AG10803 (cell line): ENCODE results near the gene PSMB7.

ENCODE experiments used
- DNase-seq: peaks from one replicate; pipeline ENCODE4 v3.0.0; 2010; ENCODE audit warnings: low read depth
- H3K4me3 ChIP-seq: 2 replicates; pipeline ENCODE4 v1.5.1; 2011; ENCODE audit warnings: mild to moderate bottlenecking, low read length, control low read depth
- TF ChIP-seq, protein P1 (sequence below): conservative IDR thresholded peaks from 2 replicates; pipeline ENCODE4 v1.5.1; 2011; ENCODE audit warnings: mild to moderate bottlenecking, low read length, control low read depth, inconsistent platforms

The PSMB7 gene

DNA sequence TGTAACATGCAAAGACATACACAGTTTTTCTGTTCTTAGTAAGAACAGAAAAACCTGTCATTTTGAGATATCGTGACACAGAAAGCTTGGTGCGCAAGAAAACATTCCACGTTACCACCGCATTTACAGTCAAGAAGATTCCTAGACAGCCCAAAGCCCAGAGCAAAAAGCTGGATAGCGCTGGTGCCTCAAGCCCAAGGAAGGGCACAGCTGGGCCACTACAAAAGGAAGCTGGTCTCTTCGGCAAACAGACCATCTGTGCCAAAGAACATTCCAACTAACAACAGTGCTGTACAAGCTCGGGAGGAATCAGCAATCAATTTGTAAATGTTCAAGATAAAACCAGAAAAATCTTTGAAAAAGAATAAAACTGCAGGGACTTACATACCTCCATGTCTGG is 31.0 kb downstream of the PSMB7 start:
- H3K4me3 ChIP-seq, result no peak overlapping the region
- TF ChIP-seq, protein P1, sequence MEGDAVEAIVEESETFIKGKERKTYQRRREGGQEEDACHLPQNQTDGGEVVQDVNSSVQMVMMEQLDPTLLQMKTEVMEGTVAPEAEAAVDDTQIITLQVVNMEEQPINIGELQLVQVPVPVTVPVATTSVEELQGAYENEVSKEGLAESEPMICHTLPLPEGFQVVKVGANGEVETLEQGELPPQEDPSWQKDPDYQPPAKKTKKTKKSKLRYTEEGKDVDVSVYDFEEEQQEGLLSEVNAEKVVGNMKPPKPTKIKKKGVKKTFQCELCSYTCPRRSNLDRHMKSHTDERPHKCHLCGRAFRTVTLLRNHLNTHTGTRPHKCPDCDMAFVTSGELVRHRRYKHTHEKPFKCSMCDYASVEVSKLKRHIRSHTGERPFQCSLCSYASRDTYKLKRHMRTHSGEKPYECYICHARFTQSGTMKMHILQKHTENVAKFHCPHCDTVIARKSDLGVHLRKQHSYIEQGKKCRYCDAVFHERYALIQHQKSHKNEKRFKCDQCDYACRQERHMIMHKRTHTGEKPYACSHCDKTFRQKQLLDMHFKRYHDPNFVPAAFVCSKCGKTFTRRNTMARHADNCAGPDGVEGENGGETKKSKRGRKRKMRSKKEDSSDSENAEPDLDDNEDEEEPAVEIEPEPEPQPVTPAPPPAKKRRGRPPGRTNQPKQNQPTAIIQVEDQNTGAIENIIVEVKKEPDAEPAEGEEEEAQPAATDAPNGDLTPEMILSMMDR, result no peak
- no peak for DNase-seq

DNA sequence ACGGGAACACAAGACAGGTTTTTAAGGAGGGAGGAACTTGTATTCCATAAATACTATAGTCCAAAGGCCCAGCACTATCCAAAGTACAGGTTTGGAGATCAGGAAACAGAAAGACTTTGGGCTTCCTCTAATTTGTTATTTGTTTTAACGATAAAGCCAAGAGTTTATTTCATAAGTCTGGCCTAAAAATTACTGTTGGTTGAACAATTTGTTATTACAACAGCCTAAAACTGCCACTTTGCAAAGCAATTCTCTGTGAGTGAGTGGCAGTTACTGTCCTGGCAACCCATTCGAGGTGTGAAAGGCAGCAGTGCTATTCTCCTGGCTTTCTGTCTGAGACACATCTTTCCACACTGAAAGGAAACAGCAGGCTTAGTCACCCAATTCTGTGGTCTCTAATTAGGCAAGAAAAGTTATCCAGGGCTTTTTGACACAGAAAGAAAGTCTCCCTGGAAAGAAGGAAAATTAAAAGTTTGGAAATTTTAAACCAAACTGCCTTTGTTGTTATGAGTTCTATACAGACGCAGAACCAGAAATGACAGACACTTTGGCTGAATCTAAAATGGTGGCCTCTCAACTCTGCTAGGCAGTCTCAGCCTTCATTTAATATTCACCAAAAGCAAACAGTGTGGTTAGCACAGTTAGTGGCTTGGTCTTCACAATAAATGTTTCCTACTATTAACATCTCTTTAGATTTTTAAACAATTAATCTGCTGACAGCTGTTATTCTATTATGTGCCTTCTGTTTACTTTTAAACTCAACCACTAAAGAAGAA is 33.9 kb downstream of the PSMB7 start:
- H3K4me3 ChIP-seq, result no peak overlapping the region
- DNase-seq, result peak; percentile 72
- TF ChIP-seq, protein P1, result no peak

DNA sequence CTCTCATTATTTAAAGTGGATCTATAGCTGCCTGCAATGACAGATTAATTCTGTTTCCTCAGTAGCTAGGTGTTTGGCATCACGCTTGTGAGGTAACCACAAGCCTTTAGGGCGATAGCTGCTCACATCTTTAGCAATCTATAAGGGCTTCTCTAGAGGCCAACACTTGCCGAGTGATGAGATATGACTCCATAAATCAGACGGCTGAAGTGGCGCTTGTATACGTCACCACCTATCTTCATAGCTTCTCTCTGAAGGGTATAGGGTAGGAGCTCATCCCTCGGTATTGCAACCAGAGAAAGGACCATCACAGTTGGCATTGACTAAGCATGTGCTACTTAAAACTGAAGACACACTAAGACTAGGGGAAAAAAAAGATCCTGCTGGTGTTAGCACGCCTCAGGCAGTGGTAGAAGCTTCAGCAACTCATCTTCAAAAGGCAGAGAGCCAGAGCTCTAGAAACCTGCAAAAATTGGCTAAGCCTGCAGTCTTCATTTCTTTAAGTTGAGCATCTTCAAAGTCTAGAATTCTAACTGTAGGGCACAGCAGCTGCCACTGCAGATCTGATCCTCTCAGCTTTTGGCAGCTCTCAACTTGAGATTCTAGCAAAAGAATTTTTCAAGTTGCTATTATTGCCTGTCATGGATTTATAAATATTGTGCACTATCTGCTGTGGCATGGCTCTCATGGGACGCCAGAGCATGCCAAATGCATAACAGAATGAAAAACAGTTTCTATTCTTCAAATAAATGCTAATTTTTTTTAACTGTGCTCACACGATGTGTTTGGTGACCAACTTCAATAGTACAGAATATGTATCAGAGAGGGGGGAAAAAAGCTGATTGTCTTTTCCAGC is 37.5 kb downstream of the PSMB7 start:
- no peak overlapping the region for H3K4me3 ChIP-seq
- TF ChIP-seq, protein P1, result no peak
- no peak for DNase-seq

DNA sequence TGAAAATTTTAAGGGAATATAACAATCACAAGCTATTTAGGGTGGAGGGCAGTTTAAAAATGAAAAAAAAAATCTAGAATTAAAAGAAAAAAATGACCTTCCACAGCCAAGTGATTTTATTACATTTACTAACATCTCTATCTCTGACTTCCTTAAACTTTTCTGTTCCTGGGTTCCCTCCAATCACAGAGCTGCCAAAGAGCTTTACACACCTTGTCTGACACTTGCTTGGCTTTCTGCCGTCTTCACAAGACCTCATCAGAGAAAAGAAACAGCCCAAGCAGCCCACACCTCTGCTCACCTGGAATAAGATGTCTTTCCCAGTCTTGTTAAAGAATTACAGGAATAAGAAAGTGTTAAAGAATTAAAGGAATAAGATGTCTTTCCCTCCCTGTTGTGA is 38.9 kb downstream of the PSMB7 start:
- no peak overlapping the region for H3K4me3 ChIP-seq
- no peak for DNase-seq
- TF ChIP-seq, protein P1, result no peak

DNA sequence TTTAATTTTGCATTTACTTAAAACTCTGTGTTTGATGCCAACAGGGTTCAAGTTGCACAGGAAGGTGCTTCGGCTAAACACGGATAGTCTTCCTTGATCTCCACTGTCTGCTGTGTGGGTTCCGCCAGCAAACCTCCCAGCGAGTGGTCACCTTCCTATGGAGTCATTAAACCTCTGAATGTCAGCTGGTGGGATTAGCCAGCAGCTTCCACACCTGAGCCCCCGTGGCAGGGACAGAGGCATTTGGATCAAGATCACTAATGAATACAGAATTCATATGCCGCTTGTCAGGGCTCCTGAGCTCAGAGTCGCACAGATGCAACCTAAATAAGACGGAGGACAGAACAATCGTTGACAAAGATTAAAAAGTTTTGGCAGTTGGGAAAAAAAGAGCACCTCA is 39.5 kb downstream of the PSMB7 start:
- no peak overlapping the region for H3K4me3 ChIP-seq
- no peak for DNase-seq
- TF ChIP-seq, protein P1, result no peak

DNA sequence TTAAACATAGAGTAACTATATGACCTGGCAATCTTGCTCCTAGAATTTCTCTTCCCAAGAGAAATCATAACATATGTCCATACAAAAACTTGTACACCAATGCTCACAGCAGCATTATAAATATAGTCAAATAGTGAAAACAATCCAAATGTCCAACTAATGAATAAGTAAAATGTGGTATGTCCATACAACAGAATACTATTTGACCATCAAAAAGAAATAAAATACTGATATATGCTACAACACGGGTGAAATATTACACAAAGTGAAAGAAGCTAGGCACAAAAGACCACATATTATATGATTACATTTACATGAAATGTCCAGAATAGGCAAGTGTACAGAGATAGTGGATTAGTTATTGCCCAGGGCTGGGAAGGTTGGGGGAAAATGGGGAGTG is 41.4 kb downstream of the PSMB7 start:
- H3K4me3 ChIP-seq, result no peak overlapping the region
- TF ChIP-seq, protein P1, result no peak
- DNase-seq, result no peak
